ENCODE measurements around the gene BTBD16. TPM values are rescaled to one million over a fixed set of nuclear protein-coding genes. Genes with fewer than 3 reads are reported as not detected.

Gene BTBD16
- total RNA-seq, 1 donor: not detected

DNA sequence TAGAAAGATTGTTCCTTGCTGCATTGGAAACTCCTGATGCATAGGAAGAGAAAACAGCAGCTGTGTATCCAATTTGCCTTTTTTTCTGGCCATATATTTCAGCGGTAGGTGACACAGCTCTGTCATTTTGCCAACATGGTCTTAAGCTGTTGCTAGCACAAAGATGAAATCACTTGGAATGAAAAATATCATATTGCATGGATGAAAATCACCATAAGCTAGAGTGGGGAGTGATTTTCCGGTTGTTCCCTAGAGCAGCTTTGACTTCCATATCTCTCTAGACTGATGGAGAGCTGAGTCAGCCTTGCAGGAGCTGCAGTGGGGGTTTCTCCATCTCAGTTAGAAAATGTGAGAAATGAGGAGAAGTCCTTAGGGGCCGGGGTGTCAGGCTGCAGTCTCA is 38.3 kb upstream of the BTBD16 start:
- H3K4me2 ChIP-seq (ENCODE audit: insufficient read depth, low read length): no peak overlapping the region
- no peaks in the 10 kb centered on the region for H3K79me2 ChIP-seq (ENCODE audit: insufficient read depth, low read length)
- no peaks in the 10 kb centered on the region for H3K27me3 ChIP-seq (ENCODE audit: insufficient read depth, low read length)
- H3K36me3 ChIP-seq (ENCODE audit: insufficient read depth, low read length): no peaks in the 10 kb centered on the region
- DNase-seq (ENCODE audit: insufficient read length, low spot score, missing footprints): peak; percentile 89
- TF ChIP-seq, protein P1, sequence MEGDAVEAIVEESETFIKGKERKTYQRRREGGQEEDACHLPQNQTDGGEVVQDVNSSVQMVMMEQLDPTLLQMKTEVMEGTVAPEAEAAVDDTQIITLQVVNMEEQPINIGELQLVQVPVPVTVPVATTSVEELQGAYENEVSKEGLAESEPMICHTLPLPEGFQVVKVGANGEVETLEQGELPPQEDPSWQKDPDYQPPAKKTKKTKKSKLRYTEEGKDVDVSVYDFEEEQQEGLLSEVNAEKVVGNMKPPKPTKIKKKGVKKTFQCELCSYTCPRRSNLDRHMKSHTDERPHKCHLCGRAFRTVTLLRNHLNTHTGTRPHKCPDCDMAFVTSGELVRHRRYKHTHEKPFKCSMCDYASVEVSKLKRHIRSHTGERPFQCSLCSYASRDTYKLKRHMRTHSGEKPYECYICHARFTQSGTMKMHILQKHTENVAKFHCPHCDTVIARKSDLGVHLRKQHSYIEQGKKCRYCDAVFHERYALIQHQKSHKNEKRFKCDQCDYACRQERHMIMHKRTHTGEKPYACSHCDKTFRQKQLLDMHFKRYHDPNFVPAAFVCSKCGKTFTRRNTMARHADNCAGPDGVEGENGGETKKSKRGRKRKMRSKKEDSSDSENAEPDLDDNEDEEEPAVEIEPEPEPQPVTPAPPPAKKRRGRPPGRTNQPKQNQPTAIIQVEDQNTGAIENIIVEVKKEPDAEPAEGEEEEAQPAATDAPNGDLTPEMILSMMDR (IDR thresholded peaks at IDR 0.05; ENCODE audit: extremely low read depth, low read depth, low read length): no peak
- H2AFZ ChIP-seq (ENCODE audit: low read length): no peak overlapping the region
- H3K4me1 ChIP-seq (ENCODE audit: insufficient read depth, low read length): peaks cover 8% of the 10 kb centered on the region
- H3K27ac ChIP-seq (ENCODE audit: low read depth, low read length): peak overlapping the region; percentile 61
- no peaks in the 10 kb centered on the region for H4K20me1 ChIP-seq (ENCODE audit: insufficient read depth, low read length)
- no peaks in the 10 kb centered on the region for H3K9me3 ChIP-seq (ENCODE audit: low read depth, low read length)
- H3K4me3 ChIP-seq (ENCODE audit: insufficient read depth, low read length): no peak overlapping the region

DNA sequence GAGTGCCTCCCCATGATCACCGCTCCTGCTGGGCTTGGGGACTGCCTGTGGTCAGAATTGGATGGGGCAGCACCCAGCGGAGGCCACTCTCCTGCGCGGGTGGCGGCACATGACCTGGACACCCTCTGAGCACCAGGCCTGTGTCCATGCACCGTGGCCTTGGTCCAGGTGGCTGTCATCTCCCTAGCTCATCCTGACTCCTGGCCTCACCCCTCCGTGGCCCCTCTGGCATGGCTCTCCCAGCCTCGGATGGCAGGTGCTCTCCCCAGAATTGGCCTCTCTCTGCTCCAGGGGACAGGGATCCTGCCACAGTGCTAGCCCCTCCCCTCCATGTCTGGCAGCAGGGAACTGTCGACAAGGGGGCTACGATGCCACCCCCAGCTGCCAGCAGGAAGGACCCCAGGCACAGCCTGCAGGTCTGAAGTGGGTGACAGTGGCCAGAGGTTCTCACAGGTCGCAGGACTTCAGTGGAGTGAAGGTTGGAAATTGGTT is 37.2 kb upstream of the BTBD16 start:
- DNase-seq (ENCODE audit: insufficient read length, low spot score, missing footprints): no peak
- no peaks in the 10 kb centered on the region for H3K79me2 ChIP-seq (ENCODE audit: insufficient read depth, low read length)
- no peaks in the 10 kb centered on the region for H3K27me3 ChIP-seq (ENCODE audit: insufficient read depth, low read length)
- no peak overlapping the region for H3K4me2 ChIP-seq (ENCODE audit: insufficient read depth, low read length)
- H3K27ac ChIP-seq (ENCODE audit: low read depth, low read length): no peak overlapping the region
- H3K36me3 ChIP-seq (ENCODE audit: insufficient read depth, low read length): no peaks in the 10 kb centered on the region
- H3K4me3 ChIP-seq (ENCODE audit: insufficient read depth, low read length): no peak overlapping the region
- TF ChIP-seq, protein P1 (IDR thresholded peaks at IDR 0.05; ENCODE audit: extremely low read depth, low read depth, low read length): no peak
- no peak overlapping the region for H2AFZ ChIP-seq (ENCODE audit: low read length)
- peaks cover 8% of the 10 kb centered on the region for H3K4me1 ChIP-seq (ENCODE audit: insufficient read depth, low read length)
- no peaks in the 10 kb centered on the region for H4K20me1 ChIP-seq (ENCODE audit: insufficient read depth, low read length)
- no peaks in the 10 kb centered on the region for H3K9me3 ChIP-seq (ENCODE audit: low read depth, low read length)

GRCh38 chr10:122234416-122234815 is 36.7 kb upstream of the BTBD16 start:
- no peaks in the 10 kb centered on the region for H4K20me1 ChIP-seq (ENCODE audit: insufficient read depth, low read length)
- H3K27me3 ChIP-seq (ENCODE audit: insufficient read depth, low read length): no peaks in the 10 kb centered on the region
- no peak overlapping the region for H3K4me3 ChIP-seq (ENCODE audit: insufficient read depth, low read length)
- H3K4me2 ChIP-seq (ENCODE audit: insufficient read depth, low read length): no peak overlapping the region
- H2AFZ ChIP-seq (ENCODE audit: low read length): no peak overlapping the region
- DNase-seq (ENCODE audit: insufficient read length, low spot score, missing footprints): no peak
- H3K9me3 ChIP-seq (ENCODE audit: low read depth, low read length): no peaks in the 10 kb centered on the region
- H3K79me2 ChIP-seq (ENCODE audit: insufficient read depth, low read length): no peaks in the 10 kb centered on the region
- no peak overlapping the region for H3K27ac ChIP-seq (ENCODE audit: low read depth, low read length)
- TF ChIP-seq, protein P1 (IDR thresholded peaks at IDR 0.05; ENCODE audit: extremely low read depth, low read depth, low read length): no peak
- H3K4me1 ChIP-seq (ENCODE audit: insufficient read depth, low read length): peaks cover 8% of the 10 kb centered on the region
- H3K36me3 ChIP-seq (ENCODE audit: insufficient read depth, low read length): no peaks in the 10 kb centered on the region

- H3K27ac ChIP-seq (ENCODE audit: low read depth, low read length): no peak overlapping the region
- no peak overlapping the region for H3K4me2 ChIP-seq (ENCODE audit: insufficient read depth, low read length)
- H3K9me3 ChIP-seq (ENCODE audit: low read depth, low read length): no peaks in the 10 kb centered on the region
- peaks cover 8% of the 10 kb centered on the region for H3K4me1 ChIP-seq (ENCODE audit: insufficient read depth, low read length)
- no peaks in the 10 kb centered on the region for H4K20me1 ChIP-seq (ENCODE audit: insufficient read depth, low read length)
- H3K4me3 ChIP-seq (ENCODE audit: insufficient read depth, low read length): no peak overlapping the region
- TF ChIP-seq, protein P1 (IDR thresholded peaks at IDR 0.05; ENCODE audit: extremely low read depth, low read depth, low read length): no peak
- no peak overlapping the region for H2AFZ ChIP-seq (ENCODE audit: low read length)
- H3K36me3 ChIP-seq (ENCODE audit: insufficient read depth, low read length): no peaks in the 10 kb centered on the region
- no peak for DNase-seq (ENCODE audit: insufficient read length, low spot score, missing footprints)
- H3K79me2 ChIP-seq (ENCODE audit: insufficient read depth, low read length): no peaks in the 10 kb centered on the region
- no peaks in the 10 kb centered on the region for H3K27me3 ChIP-seq (ENCODE audit: insufficient read depth, low read length)
Measured at GRCh38 chr10:122236690-122237306, 34.3 kb upstream of the BTBD16 start.
